HepG2 (cell line): ENCODE measurements around the gene GDF7. TPM values are rescaled to one million over a fixed set of nuclear protein-coding genes. Genes with fewer than 3 reads are reported as not detected.

Experiments
- ARHGAP35 ChIP-seq: sonication (generic); formaldehyde crosslinking; IDR thresholded peaks from 2 replicates; pipeline ENCODE4 v1.9.0; 2022; ENCODE audit warnings: mild to moderate bottlenecking, inconsistent platforms, moderate library complexity, missing genetic modification reagents, borderline replicate concordance
- CHCHD3 ChIP-seq: sonication (generic); formaldehyde crosslinking; IDR thresholded peaks from 2 replicates; pipeline ENCODE4 v1.8.0; 2022; ENCODE audit warnings: mild to moderate bottlenecking, missing genetic modification reagents, moderate library complexity
- DNMT3B ChIP-seq: conservative IDR thresholded peaks from 2 replicates; pipeline ENCODE4 v1.6.1; 2016; ENCODE audit warnings: missing biosample characterization, control low read depth
- DR1 ChIP-seq: sonication (generic); formaldehyde crosslinking; IDR thresholded peaks from 2 replicates; pipeline ENCODE4 v1.8.0; 2021; ENCODE audit warnings: mild to moderate bottlenecking, missing genetic modification reagents, inconsistent platforms
- GFI1 ChIP-seq: sonication (generic); formaldehyde crosslinking; IDR thresholded peaks from 2 replicates; pipeline ENCODE4 v1.5.0; 2020; ENCODE audit warnings: missing genetic modification reagents, mild to moderate bottlenecking, borderline replicate concordance
- HOXA5 ChIP-seq: sonication (generic); formaldehyde crosslinking; IDR thresholded peaks from 2 replicates; pipeline ENCODE4 v1.4.0; 2020; ENCODE audit warnings: missing genetic modification reagents
- NFAT5 ChIP-seq: sonication (generic); formaldehyde crosslinking; IDR thresholded peaks from 2 replicates; pipeline ENCODE4 v1.4.0; 2020; ENCODE audit warnings: missing genetic modification reagents
- SOX6 ChIP-seq, 2 experiments: fragments of 450-650 bp in 1 of 2; sonication (generic) in 1 of 2; formaldehyde crosslinking in 1 of 2; IDR thresholded peaks; 2 replicates each; pipeline versions ENCODE4 v1.4.0 to v1.6.1; 2017 to 2020; ENCODE audit warnings: antibody characterized with exemption in 1 of 2, mild to moderate bottlenecking in 1 of 2, missing genetic modification reagents in 1 of 2
- STAG1 ChIP-seq: sonication (generic); formaldehyde crosslinking; IDR thresholded peaks from 2 replicates; pipeline ENCODE4 v1.4.0; 2020; ENCODE audit warnings: missing genetic modification reagents
- SUZ12 ChIP-seq: fragments of 150-350 bp; IDR thresholded peaks from 2 replicates; pipeline ENCODE4 v1.6.1; 2014; ENCODE audit warnings: low read depth, low read length
- XRCC5 ChIP-seq: fragments of 200-400 bp; formaldehyde crosslinking; optimal IDR thresholded peaks from 2 replicates; pipeline ENCODE3; 2017; ENCODE audit warnings: mild to moderate bottlenecking, low read length
- ZNF17 ChIP-seq: sonication (generic); formaldehyde crosslinking; IDR thresholded peaks from 2 replicates; pipeline ENCODE4 v1.5.0; 2020; ENCODE audit warnings: mild to moderate bottlenecking, missing genetic modification reagents
- ZNF468 ChIP-seq: sonication (generic); formaldehyde crosslinking; IDR thresholded peaks from 2 replicates; pipeline ENCODE4 v1.8.0; 2022; ENCODE audit warnings: mild to moderate bottlenecking, moderate library complexity, missing genetic modification reagents
- ZNF646 ChIP-seq: sonication (generic); formaldehyde crosslinking; IDR thresholded peaks from 2 replicates; pipeline ENCODE4 v1.9.0; 2021; ENCODE audit warnings: mild to moderate bottlenecking, missing genetic modification reagents
- ZNF672 ChIP-seq: sonication (generic); formaldehyde crosslinking; IDR thresholded peaks from 2 replicates; pipeline ENCODE4 v1.8.1; 2022; ENCODE audit warnings: missing genetic modification reagents
- ZNF75D ChIP-seq: sonication (generic); formaldehyde crosslinking; IDR thresholded peaks from 2 replicates; pipeline ENCODE4 v1.8.1; 2023; ENCODE audit warnings: missing genetic modification reagents, mild to moderate bottlenecking, borderline replicate concordance
- ZNF784 ChIP-seq: sonication (generic); formaldehyde crosslinking; IDR thresholded peaks from 2 replicates; pipeline ENCODE4 v1.5.1; 2020; ENCODE audit warnings: missing genetic modification reagents, mild to moderate bottlenecking, borderline replicate concordance
- polyA plus RNA-seq, 8 experiments: library from polyadenylated mRNA; depleted of rRNA in 3 of 8; stranded (reverse) in 7 of 8; unstranded in 1 of 8; fragments of >200 nt; fragmentation: Illumina TruSeq in 4 of 8; extraction: Trizol in 4 of 8; gene quantifications; 2 replicates each; pipeline versions ENCODE4 v1.2.1 to v1.2.3, GENCODE V29; 2011 to 2016; ENCODE audit warnings: low read depth in 4 of 8, missing spikeins in 1 of 8, mixed read lengths in 1 of 8; ENCODE audit not compliant: insufficient read depth in 1 of 8
- total RNA-seq, 5 experiments: library from RNA; depleted of rRNA; stranded (reverse); fragments of >200 nt; fragmentation: Illumina TruSeq; extraction: Trizol; gene quantifications; 2 replicates each; pipeline ENCODE4 v1.2.3, GENCODE V29; 2016; ENCODE audit warnings: low read depth in 1 of 5

The GDF7 gene
- total and polyA plus RNA-seq, 2 of the 13 experiments (the other 11 are each of a cell fraction or from before 2014, with no cell fraction given): 1.6 to 15.0 TPM

- TF ChIP-seq ZNF646 (CRISPR knock-in tag) (no peak), ZNF784 (CRISPR knock-in tag) (no peak), STAG1 (peak; percentile 49), ZNF17 (CRISPR knock-in tag) (no peak), HOXA5 (peak; percentile 87; the same call in 1 of the 2 replicates), XRCC5 (peak; percentile 90), ZNF672 (CRISPR knock-in tag) (no peak), SOX6 (IDR thresholded peaks at IDR 0.05) (no peak), SOX6 (CRISPR knock-in tag; IDR thresholded peaks at IDR 0.05) (peak; percentile 62), GFI1 (CRISPR knock-in tag) (no peak; the same call in 1 of the 2 replicates), DNMT3B (CRISPR knock-in tag) (no peak), ARHGAP35 (no peak), NFAT5 (CRISPR knock-in tag) (no peak), ZNF75D (CRISPR knock-in tag) (no peak), ZNF468 (no peak), CHCHD3 (CRISPR knock-in tag) (no peak), SUZ12 (no peak), DR1 (CRISPR knock-in tag) (no peak)
Observed at GRCh38 chr2:20617892-20618467, 49.0 kb upstream of the GDF7 start (continued).
